HG02588 (cell line): ENCODE results near the gene GEMIN2.
"Not testable (repeated sequence)": the region's sequence is repeated elsewhere in the genome, so short reads cannot be mapped to it uniquely, and the experiment has no call there.

ENCODE experiments used
- ATAC-seq: cut with Tn5 transposase; IDR thresholded peaks from one replicate; pipeline ENCODE4 v1.9.1; 2021; ENCODE audit warnings: mild to moderate bottlenecking, moderate library complexity; ENCODE audit not compliant: unreplicated experiment

GEMIN2 gene

DNA sequence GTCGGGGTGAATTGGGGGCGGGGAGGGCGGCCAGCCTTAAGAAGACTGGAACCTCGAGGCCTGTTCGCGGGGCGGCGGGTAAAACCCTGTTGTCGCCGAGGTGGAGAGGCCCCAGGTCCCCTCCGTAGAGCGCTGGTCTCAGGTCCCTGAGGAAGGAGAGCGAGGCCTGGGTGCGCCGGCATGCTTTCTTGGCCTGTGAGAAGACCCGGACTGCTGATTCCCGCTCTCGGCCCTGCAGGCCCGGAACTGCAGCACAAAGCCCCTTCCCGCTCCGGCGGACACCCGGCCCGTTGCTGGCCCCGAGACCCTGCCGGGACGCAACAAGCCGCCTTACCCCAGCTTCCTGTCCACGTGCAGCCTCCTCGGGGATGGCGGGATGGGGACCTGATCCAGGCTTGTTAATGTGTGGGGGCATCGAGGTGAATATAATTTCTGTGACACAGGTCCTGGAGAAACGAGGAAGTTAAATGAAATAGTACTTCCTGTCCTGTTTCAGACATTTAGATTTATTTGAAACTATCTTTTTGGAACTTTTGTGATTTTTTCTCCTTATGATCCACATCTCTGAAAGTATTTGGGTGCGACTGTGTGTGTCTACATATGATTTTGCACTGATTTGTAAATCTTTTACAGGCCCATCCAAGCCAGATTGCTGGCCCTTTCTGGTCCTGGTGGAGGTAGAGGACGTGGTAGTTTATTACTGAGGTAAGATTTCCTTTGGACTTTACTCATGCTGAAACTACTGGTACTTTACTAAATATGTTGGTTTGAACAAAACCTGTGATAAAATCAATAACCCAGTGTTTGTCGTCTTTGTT is 61.5 kb downstream of the GEMIN2 start:
- ATAC-seq, result peak; percentile 5

- no peak for ATAC-seq
These were observed 62.4 kb downstream of the GEMIN2 start for GRCh38 chr14:39176263-39177167.

DNA sequence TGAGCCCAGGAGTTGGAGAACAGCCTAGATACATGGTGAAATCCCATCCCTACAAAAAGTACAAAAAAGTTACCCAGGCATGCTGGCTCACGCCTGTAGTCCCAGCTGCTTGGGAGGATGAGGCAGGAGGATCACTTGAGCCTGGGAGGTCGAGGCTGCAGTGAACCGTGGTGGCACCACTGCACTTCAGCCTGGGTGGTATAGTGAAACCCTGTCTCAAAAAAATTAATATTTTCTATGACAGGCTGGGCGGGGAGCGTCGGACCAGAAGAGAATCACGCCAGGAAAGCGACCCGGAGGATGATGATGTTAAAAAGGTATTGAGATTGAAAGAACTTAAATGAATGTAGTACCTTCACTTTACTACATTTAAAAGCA is 63.0 kb downstream of the GEMIN2 start:
- no peak for ATAC-seq

DNA sequence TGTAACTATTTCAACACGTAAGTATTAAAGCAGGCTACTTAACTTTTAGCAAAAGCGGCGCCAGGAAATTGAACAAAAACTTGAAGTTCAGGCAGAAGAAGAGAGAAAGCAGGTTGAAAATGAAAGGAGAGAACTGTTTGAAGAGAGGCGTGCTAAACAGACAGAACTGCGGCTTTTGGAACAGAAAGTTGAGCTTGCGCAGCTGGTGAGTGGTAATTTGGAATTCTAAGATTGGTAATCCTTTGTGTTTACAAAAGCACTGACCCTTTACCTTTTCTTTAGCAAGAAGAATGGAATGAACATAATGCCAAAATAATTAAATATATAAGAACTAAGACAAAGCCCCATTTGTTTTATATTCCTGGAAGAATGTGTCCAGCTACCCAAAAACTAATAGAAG is 64.9 kb downstream of the GEMIN2 start:
- no peak for ATAC-seq

GRCh38 chr14:39180553-39180952 is 66.4 kb downstream of the GEMIN2 start:
- no peak for ATAC-seq

DNA sequence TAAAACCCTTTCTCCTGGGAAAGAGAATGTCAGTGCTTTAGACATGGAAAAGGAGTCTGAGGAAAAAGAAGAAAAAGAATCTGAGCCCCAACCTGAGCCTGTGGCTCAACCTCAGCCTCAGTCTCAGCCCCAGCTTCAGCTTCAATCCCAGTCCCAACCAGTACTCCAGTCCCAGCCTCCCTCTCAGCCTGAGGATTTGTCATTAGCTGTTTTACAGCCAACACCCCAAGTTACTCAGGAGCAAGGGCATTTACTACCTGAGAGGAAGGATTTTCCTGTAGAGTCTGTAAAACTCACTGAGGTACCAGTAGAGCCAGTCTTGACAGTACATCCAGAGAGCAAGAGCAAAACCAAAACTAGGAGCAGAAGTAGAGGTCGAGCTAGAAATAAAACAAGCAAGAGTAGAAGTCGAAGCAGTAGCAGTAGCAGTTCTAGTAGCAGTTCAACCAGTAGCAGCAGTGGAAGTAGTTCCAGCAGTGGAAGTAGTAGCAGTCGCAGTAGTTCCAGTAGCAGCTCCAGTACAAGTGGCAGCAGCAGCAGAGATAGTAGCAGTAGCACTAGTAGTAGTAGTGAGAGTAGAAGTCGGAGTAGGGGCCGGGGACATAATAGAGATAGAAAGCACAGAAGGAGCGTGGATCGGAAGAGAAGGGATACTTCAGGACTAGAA is 67.0 kb downstream of the GEMIN2 start:
- no peak for ATAC-seq

GRCh38 chr14:39181693-39182047 is 67.5 kb downstream of the GEMIN2 start:
- no peak for ATAC-seq

GRCh38 chr14:39182770-39183684 is 68.9 kb downstream of the GEMIN2 start:
- no peak for ATAC-seq

GRCh38 chr14:39183685-39184003 is 69.5 kb downstream of the GEMIN2 start:
- ATAC-seq, result not testable (repeated sequence)

- ATAC-seq, result no peak
These were observed 70.6 kb downstream of the GEMIN2 start for GRCh38 chr14:39184628-39185255.

DNA sequence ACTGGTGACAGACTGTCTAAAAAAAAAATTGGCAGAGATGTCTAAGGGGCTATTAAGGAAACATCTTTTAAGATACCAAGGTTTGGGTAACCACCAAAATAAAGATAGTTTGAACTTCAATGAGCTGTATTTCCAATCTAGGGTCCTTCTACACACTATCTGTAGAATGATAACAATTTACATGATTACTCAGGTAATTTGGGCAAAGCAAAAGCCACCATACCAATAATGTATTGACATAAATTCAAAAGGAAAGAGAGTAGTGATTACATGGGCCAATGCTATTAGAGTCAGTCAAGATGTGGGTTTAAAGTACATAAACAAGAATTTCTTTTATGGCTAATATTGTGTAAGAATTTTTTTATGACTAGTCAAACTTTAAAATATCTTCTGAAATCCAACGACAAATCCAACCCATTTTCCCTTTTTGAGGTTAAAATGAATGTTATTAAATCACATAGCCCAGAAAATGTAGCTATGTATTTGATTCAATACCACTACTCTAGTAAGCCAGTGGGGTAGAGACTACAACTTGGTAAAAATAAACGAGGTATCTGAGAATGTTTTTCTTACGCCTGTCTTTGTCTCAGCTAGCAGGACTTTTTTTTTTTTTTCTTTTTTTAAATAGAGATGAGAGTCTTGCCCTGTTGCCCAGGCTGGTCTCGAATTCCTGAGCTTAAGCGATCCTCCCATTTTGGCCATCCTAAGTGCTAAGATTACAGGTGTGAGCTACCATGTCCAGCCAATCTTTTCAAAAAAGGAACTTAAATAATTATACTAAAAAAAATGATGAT is 71.3 kb downstream of the GEMIN2 start:
- ATAC-seq, result no peak
